ENCODE data around the gene CDH13.

GRCh38 chr16:83389751-83390150 lies 763.0 kb downstream of the CDH13 start:
- TF ChIP-seq SP1 (IDR thresholded peaks at IDR 0.05; ENCODE audit: low read depth, low read length) (no peak), CTCF (IDR thresholded peaks at IDR 0.05 in 2 of 3, conservative IDR thresholded peaks at IDR 0.05 in 1 of 3; ENCODE audit: control insufficient read depth in 2 of 3, extremely low read depth in 1 of 3, insufficient read depth in 1 of 3, low read depth in 3 of 3, low read length in 3 of 3) (no peak), ZZZ3 (IDR thresholded peaks at IDR 0.05; ENCODE audit: control insufficient read depth, insufficient read length, low read depth) (no peak), HDAC2 (IDR thresholded peaks at IDR 0.05) (no peak), EZH2 (IDR thresholded peaks at IDR 0.05; ENCODE audit: borderline replicate concordance, control insufficient read depth, low read depth, low read length) (no peak), ASH2L (IDR thresholded peaks at IDR 0.05; ENCODE audit: borderline replicate concordance, low read depth) (no peak), POLR2AphosphoS5 (IDR thresholded peaks at IDR 0.05; ENCODE audit: low read length) (no peak), POLR2AphosphoS2 (IDR thresholded peaks at IDR 0.05; ENCODE audit: low read depth, low read length) (no peak), RFX5 (IDR thresholded peaks at IDR 0.05; ENCODE audit: low read depth, low read length) (no peak), POLR2A (IDR thresholded peaks at IDR 0.05; ENCODE audit: low read depth, low read length) (no peak), ZNF274 (IDR thresholded peaks at IDR 0.05; ENCODE audit: insufficient read depth, insufficient read length) (no peak), MTA3 (IDR thresholded peaks at IDR 0.05; ENCODE audit: borderline replicate concordance, low read length) (no peak)
